Neural cell (in vitro differentiated cells): ENCODE measurements around the gene ADGRG6.

ENCODE experiments used
- EP300 ChIP-seq: fragments of 450-650 bp; conservative IDR thresholded peaks from 2 replicates; pipeline ENCODE4 v1.6.1; 2014; ENCODE audit warnings: antibody characterized with exemption, mild to moderate bottlenecking, moderate library complexity; ENCODE audit not compliant: poor library complexity, severe bottlenecking
- EZH2 ChIP-seq: fragments of 200-600, 300-800 bp; shearing (Covaris generic), sonication (generic); IDR thresholded peaks from 2 replicates; pipeline ENCODE4 v1.6.1; 2014; ENCODE audit warnings: antibody characterized with exemption, low read length, borderline replicate concordance, mild to moderate bottlenecking; ENCODE audit not compliant: insufficient read depth, poor library complexity, severe bottlenecking
- POLR2AphosphoS5 ChIP-seq: IDR thresholded peaks from 2 replicates; pipeline ENCODE4 v1.6.1; 2012
- RAD21 ChIP-seq: fragments of 450-650 bp; conservative IDR thresholded peaks from 2 replicates; pipeline ENCODE4 v1.6.1; 2014; ENCODE audit warnings: antibody characterized with exemption, mild to moderate bottlenecking, moderate library complexity
- SMC3 ChIP-seq: fragments of 450-650 bp; conservative IDR thresholded peaks from 2 replicates; pipeline ENCODE4 v1.6.1; 2014; ENCODE audit warnings: antibody characterized with exemption, mild to moderate bottlenecking, moderate library complexity; ENCODE audit not compliant: poor library complexity
- TF ChIP-seq, protein P1 (sequence below): fragments of 450-650 bp; IDR thresholded peaks from 2 replicates; pipeline ENCODE4 v1.5.1; 2014; ENCODE audit warnings: antibody characterized with exemption, mild to moderate bottlenecking, moderate library complexity; ENCODE audit not compliant: poor library complexity, severe bottlenecking
- TF ChIP-seq, protein P2 (sequence below): IDR thresholded peaks from 2 replicates; pipeline ENCODE4 v1.6.1; 2012; ENCODE audit warnings: borderline replicate concordance

DNA sequence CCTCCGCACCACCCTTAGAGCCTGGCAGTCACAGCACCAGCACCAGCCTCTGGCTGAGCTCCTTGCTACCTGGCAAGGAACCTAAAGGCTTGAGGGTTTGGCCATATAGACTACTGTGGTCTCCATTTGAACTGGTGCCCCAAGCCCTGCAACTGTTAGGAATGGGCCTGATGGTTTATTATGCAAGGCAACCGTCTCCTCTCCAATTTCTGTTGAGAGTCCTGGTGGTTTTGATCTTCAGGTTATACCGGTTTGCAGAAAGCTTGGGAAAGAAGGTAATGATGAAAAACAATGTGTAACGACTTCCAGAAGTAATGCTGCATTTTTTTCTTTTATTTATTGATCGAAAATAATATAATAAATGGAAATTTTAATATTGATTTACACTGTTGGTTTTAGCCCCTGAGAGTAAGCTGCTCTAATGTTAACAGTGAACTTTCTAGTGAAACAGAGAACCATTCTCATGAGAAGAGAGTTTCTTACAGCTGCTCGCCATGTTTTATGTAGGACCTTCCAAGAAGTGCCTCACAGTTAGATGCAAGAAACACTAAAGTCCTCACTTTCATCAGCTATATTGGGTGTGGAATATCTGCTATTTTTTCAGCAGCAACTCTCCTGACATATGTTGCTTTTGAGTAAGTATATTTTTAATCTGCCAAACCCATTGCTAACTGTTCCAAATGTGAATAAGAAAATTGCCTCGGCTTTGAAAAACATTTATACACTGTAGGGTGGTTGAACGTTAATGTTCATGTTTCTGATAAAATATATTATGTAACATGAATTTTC is 112.8 kb downstream of the ADGRG6 start:
- TF ChIP-seq, protein P1, sequence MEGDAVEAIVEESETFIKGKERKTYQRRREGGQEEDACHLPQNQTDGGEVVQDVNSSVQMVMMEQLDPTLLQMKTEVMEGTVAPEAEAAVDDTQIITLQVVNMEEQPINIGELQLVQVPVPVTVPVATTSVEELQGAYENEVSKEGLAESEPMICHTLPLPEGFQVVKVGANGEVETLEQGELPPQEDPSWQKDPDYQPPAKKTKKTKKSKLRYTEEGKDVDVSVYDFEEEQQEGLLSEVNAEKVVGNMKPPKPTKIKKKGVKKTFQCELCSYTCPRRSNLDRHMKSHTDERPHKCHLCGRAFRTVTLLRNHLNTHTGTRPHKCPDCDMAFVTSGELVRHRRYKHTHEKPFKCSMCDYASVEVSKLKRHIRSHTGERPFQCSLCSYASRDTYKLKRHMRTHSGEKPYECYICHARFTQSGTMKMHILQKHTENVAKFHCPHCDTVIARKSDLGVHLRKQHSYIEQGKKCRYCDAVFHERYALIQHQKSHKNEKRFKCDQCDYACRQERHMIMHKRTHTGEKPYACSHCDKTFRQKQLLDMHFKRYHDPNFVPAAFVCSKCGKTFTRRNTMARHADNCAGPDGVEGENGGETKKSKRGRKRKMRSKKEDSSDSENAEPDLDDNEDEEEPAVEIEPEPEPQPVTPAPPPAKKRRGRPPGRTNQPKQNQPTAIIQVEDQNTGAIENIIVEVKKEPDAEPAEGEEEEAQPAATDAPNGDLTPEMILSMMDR = no peak
- TF ChIP-seq EP300 (no peak), EZH2 (no peak), POLR2AphosphoS5 (no peak), RAD21 (no peak), SMC3 (no peak)
- TF ChIP-seq, protein P2, sequence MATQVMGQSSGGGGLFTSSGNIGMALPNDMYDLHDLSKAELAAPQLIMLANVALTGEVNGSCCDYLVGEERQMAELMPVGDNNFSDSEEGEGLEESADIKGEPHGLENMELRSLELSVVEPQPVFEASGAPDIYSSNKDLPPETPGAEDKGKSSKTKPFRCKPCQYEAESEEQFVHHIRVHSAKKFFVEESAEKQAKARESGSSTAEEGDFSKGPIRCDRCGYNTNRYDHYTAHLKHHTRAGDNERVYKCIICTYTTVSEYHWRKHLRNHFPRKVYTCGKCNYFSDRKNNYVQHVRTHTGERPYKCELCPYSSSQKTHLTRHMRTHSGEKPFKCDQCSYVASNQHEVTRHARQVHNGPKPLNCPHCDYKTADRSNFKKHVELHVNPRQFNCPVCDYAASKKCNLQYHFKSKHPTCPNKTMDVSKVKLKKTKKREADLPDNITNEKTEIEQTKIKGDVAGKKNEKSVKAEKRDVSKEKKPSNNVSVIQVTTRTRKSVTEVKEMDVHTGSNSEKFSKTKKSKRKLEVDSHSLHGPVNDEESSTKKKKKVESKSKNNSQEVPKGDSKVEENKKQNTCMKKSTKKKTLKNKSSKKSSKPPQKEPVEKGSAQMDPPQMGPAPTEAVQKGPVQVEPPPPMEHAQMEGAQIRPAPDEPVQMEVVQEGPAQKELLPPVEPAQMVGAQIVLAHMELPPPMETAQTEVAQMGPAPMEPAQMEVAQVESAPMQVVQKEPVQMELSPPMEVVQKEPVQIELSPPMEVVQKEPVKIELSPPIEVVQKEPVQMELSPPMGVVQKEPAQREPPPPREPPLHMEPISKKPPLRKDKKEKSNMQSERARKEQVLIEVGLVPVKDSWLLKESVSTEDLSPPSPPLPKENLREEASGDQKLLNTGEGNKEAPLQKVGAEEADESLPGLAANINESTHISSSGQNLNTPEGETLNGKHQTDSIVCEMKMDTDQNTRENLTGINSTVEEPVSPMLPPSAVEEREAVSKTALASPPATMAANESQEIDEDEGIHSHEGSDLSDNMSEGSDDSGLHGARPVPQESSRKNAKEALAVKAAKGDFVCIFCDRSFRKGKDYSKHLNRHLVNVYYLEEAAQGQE = no peak
